MCF 10A (cell line): ENCODE measurements around the gene PHC3. TPM values are rescaled to one million over a fixed set of nuclear protein-coding genes. Genes with fewer than 3 reads are reported as not detected.

Source experiments
- BruUV-seq: library from RNA; stranded (reverse); fragments of 400-500 nt; replicated peaks from 2 replicates; lab custom pipeline; 2021; lab: Mats Ljungman, UMichigan
- CTCF ChIA-PET: fragments of 300-600 bp; sonication (Branson Sonifier 250); formaldehyde crosslinking; extraction: SDS; loops from one replicate; lab custom pipeline; 2021; ENCODE audit warnings: antibody characterized with exemption, inconsistent platforms; lab: Yijun Ruan, JAX
- POLR2A ChIA-PET: fragments of 300-600, 350-650 bp; sonication (Branson Sonifier 250); formaldehyde crosslinking; extraction: SDS; loops from one replicate; lab custom pipeline; 2020; ENCODE audit warnings: antibody characterized with exemption, inconsistent platforms; lab: Yijun Ruan, JAX
- DNase-seq: peaks from one replicate; pipeline ENCODE4 v3.0.0-alpha.2; 2018; ENCODE audit not compliant: unreplicated experiment
- H3K27ac Mint-ChIP-seq: one replicate; pipeline ENCODE4 v1.8.0; 2022; ENCODE audit warnings: mild to moderate bottlenecking, low read depth, mixed read lengths; ENCODE audit not compliant: unreplicated experiment
- H3K27me3 Mint-ChIP-seq: one replicate; pipeline ENCODE4 v1.8.0; 2022; ENCODE audit warnings: mixed read lengths; ENCODE audit not compliant: insufficient read depth, unreplicated experiment
- H3K36me3 Mint-ChIP-seq: one replicate; pipeline ENCODE4 v1.8.0; 2022; ENCODE audit warnings: mild to moderate bottlenecking, moderate library complexity, mixed read lengths; ENCODE audit not compliant: insufficient read depth, unreplicated experiment
- H3K4me1 Mint-ChIP-seq: one replicate; pipeline ENCODE4 v1.8.0; 2022; ENCODE audit warnings: mixed read lengths; ENCODE audit not compliant: insufficient read depth, unreplicated experiment
- H3K4me3 Mint-ChIP-seq: one replicate; pipeline ENCODE4 v1.8.0; 2022; ENCODE audit warnings: mild to moderate bottlenecking, moderate library complexity, mixed read lengths; ENCODE audit not compliant: unreplicated experiment
- H3K9me3 Mint-ChIP-seq: one replicate; pipeline ENCODE4 v1.8.0; 2022; ENCODE audit warnings: mixed read lengths; ENCODE audit not compliant: unreplicated experiment
- CTCF ChIP-seq: fragments of 200-600 bp; IDR thresholded peaks from one replicate; pipeline ENCODE4 v1.8.0; 2022; ENCODE audit warnings: antibody characterized with exemption, mild to moderate bottlenecking; ENCODE audit not compliant: unreplicated experiment
- intact Hi-C: fragments of 100-400 bp; cut with micrococcal nuclease; formaldehyde crosslinking; loops from 2 replicates; pipeline ENCODE4 v1.14.1; 2022
- total RNA-seq: library from RNA; stranded (reverse); gene quantifications from 2 replicates; pipeline ENCODE4 v1.2.3, GENCODE V29; 2022

The PHC3 gene
- total RNA-seq, 1 experiment from 2014 or later, result 54.3 TPM

- TF ChIP-seq CTCF, result no peak
- ChIA-PET POLR2A (interaction anchor here (0.7 to 2.6 kb wide), 5 partner anchors 9 to 666 kb away, joined by 3 to 9 read pairs (median 5); partner anchors contain the start of genes PHC3 and PRKCI), CTCF (interaction anchor here (0.7 to 1.5 kb wide), 10 partner anchors 18 to 659 kb away, joined by 3 to 5 read pairs (median 3); no protein-coding TSS in a partner anchor)
- Mint-ChIP-seq H3K9me3 (no peaks in the 10 kb centered on the region), H3K27me3 (no peaks in the 10 kb centered on the region), H3K4me1 (no peaks in the 10 kb centered on the region), H3K36me3 (no peaks in the 10 kb centered on the region), H3K4me3 (no peak overlapping the region), H3K27ac (no peak overlapping the region)
- no peak for DNase-seq
- BruUV-seq, result no TSS peak
- intact Hi-C loops, result loop anchor here (1.0 to 10.0 kb wide), 6 partner anchors 33 to 659 kb away; partner anchors contain the start of gene PRKCI
Measured at GRCh38 chr3:170189398-170190256, 8.1 kb upstream of the PHC3 start.

DNA sequence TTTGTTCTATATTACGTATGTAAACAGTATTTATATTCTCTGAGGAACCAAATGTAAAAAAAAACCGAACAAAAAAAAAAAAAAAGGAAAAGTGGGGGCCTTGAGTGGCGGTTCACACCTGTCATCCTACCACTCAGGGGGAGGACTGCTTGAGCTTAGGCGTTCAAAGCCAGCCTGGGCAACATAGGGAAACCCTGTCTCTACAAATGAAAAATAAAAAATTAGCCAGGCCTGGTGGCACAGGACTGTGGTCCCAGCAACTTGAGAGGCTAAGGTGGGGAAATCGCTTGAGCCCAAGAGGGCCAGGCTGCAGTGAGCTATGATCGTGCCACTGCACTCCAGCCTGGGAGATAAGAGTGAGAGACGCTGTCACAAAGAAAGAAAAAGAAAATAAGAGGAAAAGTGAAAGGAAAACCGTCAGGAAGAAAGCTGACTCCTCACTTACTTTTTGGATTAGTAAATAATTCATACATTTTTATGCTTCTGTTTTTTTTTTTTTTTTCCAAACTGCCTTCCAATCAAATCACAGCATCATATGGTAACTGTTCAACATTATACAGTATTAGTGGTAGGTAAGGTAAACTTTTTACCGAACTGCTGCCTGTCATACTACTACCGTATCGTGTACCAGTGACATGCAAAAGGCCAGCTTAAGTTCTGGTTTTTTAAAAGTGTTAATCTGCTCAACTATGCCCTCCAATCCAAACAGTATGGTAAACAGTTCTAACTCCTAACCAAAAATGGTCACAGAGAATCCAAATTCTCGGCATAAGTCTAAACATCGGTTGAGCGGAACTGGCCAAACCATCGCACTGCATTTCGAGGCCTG, 1.2 kb downstream of the PHC3 start:
- BruUV-seq, result TSS peak; percentile 43
- peak; percentile 31 for DNase-seq
- Mint-ChIP-seq H3K4me1 (peaks cover 6% of the 10 kb centered on the region), H3K9me3 (no peaks in the 10 kb centered on the region), H3K36me3 (peaks cover 46% of the 10 kb centered on the region), H3K27me3 (no peaks in the 10 kb centered on the region), H3K27ac (peak overlapping the region; percentile 96), H3K4me3 (peak overlapping the region; percentile 89)
- CTCF ChIA-PET, result interaction anchor here (0.6 to 0.7 kb wide), 3 partner anchors 54 to 1180 kb away, joined by 3 read pairs; no protein-coding TSS in a partner anchor
- no peak for TF ChIP-seq CTCF
- intact Hi-C loops, result loop anchor here (2.0 to 10.0 kb wide), 4 partner anchors 75 to 308 kb away; partner anchors contain the start of gene SKIL
- POLR2A ChIA-PET, result interaction anchor here (0.7 to 4.7 kb wide), 12 partner anchors 9 to 689 kb away, joined by 3 to 35 read pairs (median 8); partner anchors contain the start of genes PRKCI, RPL22L1, SEC62 and SKIL

- Mint-ChIP-seq H3K27ac (peak overlapping the region; percentile 96), H3K4me3 (peak overlapping the region; percentile 89), H3K9me3 (no peaks in the 10 kb centered on the region), H3K4me1 (peaks cover 6% of the 10 kb centered on the region), H3K36me3 (peaks cover 52% of the 10 kb centered on the region), H3K27me3 (no peaks in the 10 kb centered on the region)
- CTCF ChIA-PET, result interaction anchor here (0.6 to 0.7 kb wide), 2 partner anchors 231 to 1181 kb away, joined by 3 read pairs; no protein-coding TSS in a partner anchor
- POLR2A ChIA-PET, result interaction anchor here (0.6 to 4.7 kb wide), 6 partner anchors 8 to 213 kb away, joined by 3 to 35 read pairs (median 4); partner anchors contain the start of genes PRKCI and SEC62
- intact Hi-C loops, result no loop called here
- no TSS peak for BruUV-seq
- TF ChIP-seq CTCF, result no peak
- DNase-seq, result no peak
Measured at GRCh38 chr3:170179432-170179831, 2.1 kb downstream of the PHC3 start.
